IPS-20b (cell line): ENCODE data around the gene ANXA4.
"Not testable (repeated sequence)": the region's sequence is repeated elsewhere in the genome, so short reads cannot be mapped to it uniquely, and the experiment has no call there.

ENCODE experiments used
- H3K27ac ChIP-seq: one replicate; pipeline ENCODE4 v1.5.1; 2013; ENCODE audit warnings: low read length
- H3K27me3 ChIP-seq: 2 replicates; pipeline ENCODE4 v1.6.1; 2013; ENCODE audit warnings: mild to moderate bottlenecking, low read length, inconsistent platforms; ENCODE audit not compliant: insufficient read depth
- H3K36me3 ChIP-seq: 2 replicates; pipeline ENCODE4 v1.6.1; 2013; ENCODE audit warnings: low read depth, mild to moderate bottlenecking, inconsistent platforms, low read length, moderate library complexity; ENCODE audit not compliant: insufficient read depth
- H3K4me1 ChIP-seq: 2 replicates; pipeline ENCODE4 v1.6.1; 2013; ENCODE audit warnings: mild to moderate bottlenecking, control low read depth, inconsistent platforms, low read length, moderate library complexity; ENCODE audit not compliant: insufficient read depth
- H3K4me3 ChIP-seq: 2 replicates; pipeline ENCODE4 v1.5.1; 2013; ENCODE audit warnings: mild to moderate bottlenecking, low read length, inconsistent platforms
- H3K9ac ChIP-seq: 2 replicates; pipeline ENCODE4 v1.6.1; 2013; ENCODE audit warnings: low read depth, mild to moderate bottlenecking, inconsistent platforms, low read length, moderate library complexity
- H3K9me3 ChIP-seq: 2 replicates; pipeline ENCODE4 v1.6.1; 2013; ENCODE audit warnings: mild to moderate bottlenecking, low read depth, low read length, inconsistent platforms; ENCODE audit not compliant: insufficient read depth

Gene ANXA4

GRCh38 chr2:69771461-69771860 lies 29.5 kb downstream of the ANXA4 start:
- Histone ChIP-seq H3K27ac (no peak overlapping the region), H3K27me3 (no peaks in the 10 kb centered on the region), H3K4me1 (peaks cover 12% of the 10 kb centered on the region), H3K9ac (no peak overlapping the region), H3K4me3 (no peak overlapping the region), H3K9me3 (peaks cover 2% of the 10 kb centered on the region; the same call in 1 of the 2 replicates), H3K36me3 (no peaks in the 10 kb centered on the region)

GRCh38 chr2:69773206-69773605 lies 31.3 kb downstream of the ANXA4 start:
- Histone ChIP-seq H3K27ac (no peak overlapping the region), H3K36me3 (no peaks in the 10 kb centered on the region), H3K27me3 (no peaks in the 10 kb centered on the region), H3K4me3 (no peak overlapping the region), H3K9me3 (peaks cover 3% of the 10 kb centered on the region; the same call in 1 of the 2 replicates), H3K9ac (no peak overlapping the region), H3K4me1 (peaks cover 23% of the 10 kb centered on the region)

GRCh38 chr2:69774258-69774983 lies 32.5 kb downstream of the ANXA4 start:
- peaks cover 24% of the 10 kb centered on the region for H3K4me1 ChIP-seq
- not testable (repeated sequence) for H3K27ac ChIP-seq, H3K9ac ChIP-seq, H3K36me3 ChIP-seq, H3K4me3 ChIP-seq, H3K9me3 ChIP-seq, H3K27me3 ChIP-seq

- no peak overlapping the region for H3K27ac ChIP-seq
- no peak overlapping the region for H3K9ac ChIP-seq
- no peak overlapping the region for H3K4me3 ChIP-seq
- peaks cover 28% of the 10 kb centered on the region for H3K4me1 ChIP-seq
- H3K36me3 ChIP-seq: no peaks in the 10 kb centered on the region
- no peaks in the 10 kb centered on the region for H3K27me3 ChIP-seq
- H3K9me3 ChIP-seq: peaks cover 3% of the 10 kb centered on the region; the same call in 1 of the 2 replicates
These were observed 33.3 kb downstream of the ANXA4 start for GRCh38 chr2:69774984-69775982.

GRCh38 chr2:69776886-69777785 lies 35.2 kb downstream of the ANXA4 start:
- peaks cover 3% of the 10 kb centered on the region; the same call in 1 of the 2 replicates for H3K9me3 ChIP-seq
- H3K27ac ChIP-seq: no peak overlapping the region
- H3K9ac ChIP-seq: peak overlapping the region; percentile 23; the same call in 1 of the 2 replicates
- H3K36me3 ChIP-seq: no peaks in the 10 kb centered on the region
- H3K4me1 ChIP-seq: peaks cover 32% of the 10 kb centered on the region
- H3K4me3 ChIP-seq: peak overlapping the region; percentile 8; the same call in 1 of the 2 replicates
- no peaks in the 10 kb centered on the region for H3K27me3 ChIP-seq

- no peaks in the 10 kb centered on the region for H3K27me3 ChIP-seq
- H3K36me3 ChIP-seq: no peaks in the 10 kb centered on the region
- peaks cover 30% of the 10 kb centered on the region for H3K4me1 ChIP-seq
- peak overlapping the region; percentile 8; the same call in 1 of the 2 replicates for H3K4me3 ChIP-seq
- H3K27ac ChIP-seq: no peak overlapping the region
- H3K9ac ChIP-seq: peak overlapping the region; percentile 23; the same call in 1 of the 2 replicates
- peaks cover 3% of the 10 kb centered on the region; the same call in 1 of the 2 replicates for H3K9me3 ChIP-seq
These were observed 35.8 kb downstream of the ANXA4 start for GRCh38 chr2:69777786-69778105.

- H3K9ac ChIP-seq: no peak overlapping the region
- no peak overlapping the region for H3K27ac ChIP-seq
- peaks cover 25% of the 10 kb centered on the region for H3K4me1 ChIP-seq
- H3K36me3 ChIP-seq: no peaks in the 10 kb centered on the region
- H3K9me3 ChIP-seq: peaks cover 3% of the 10 kb centered on the region; the same call in 1 of the 2 replicates
- H3K4me3 ChIP-seq: no peak overlapping the region
- H3K27me3 ChIP-seq: no peaks in the 10 kb centered on the region
These were observed 37.5 kb downstream of the ANXA4 start for GRCh38 chr2:69779258-69780001.

- no peak overlapping the region for H3K4me3 ChIP-seq
- H3K4me1 ChIP-seq: peaks cover 25% of the 10 kb centered on the region
- H3K27me3 ChIP-seq: no peaks in the 10 kb centered on the region
- peak overlapping the region; percentile 2; the same call in 1 of the 2 replicates for H3K9ac ChIP-seq
- no peaks in the 10 kb centered on the region for H3K36me3 ChIP-seq
- no peak overlapping the region for H3K27ac ChIP-seq
- H3K9me3 ChIP-seq: peaks cover 3% of the 10 kb centered on the region; the same call in 1 of the 2 replicates
These were observed 39.0 kb downstream of the ANXA4 start for GRCh38 chr2:69780921-69781320.

- Histone ChIP-seq H3K27ac (no peak overlapping the region), H3K9ac (peak overlapping the region; percentile 2; the same call in 1 of the 2 replicates), H3K4me3 (no peak overlapping the region), H3K36me3 (no peaks in the 10 kb centered on the region), H3K9me3 (no peaks in the 10 kb centered on the region), H3K27me3 (no peaks in the 10 kb centered on the region), H3K4me1 (peaks cover 25% of the 10 kb centered on the region)
These were observed 39.7 kb downstream of the ANXA4 start for GRCh38 chr2:69781321-69782248.

- Histone ChIP-seq H3K27me3 (no peaks in the 10 kb centered on the region), H3K36me3 (no peaks in the 10 kb centered on the region), H3K27ac (no peak overlapping the region), H3K9me3 (no peaks in the 10 kb centered on the region), H3K4me1 (peaks cover 15% of the 10 kb centered on the region; the same call in 1 of the 2 replicates), H3K9ac (no peak overlapping the region), H3K4me3 (no peak overlapping the region)
These were observed 42.3 kb downstream of the ANXA4 start for GRCh38 chr2:69784228-69784627.
